ENCODE data around the gene MTREX. TPM values are rescaled to one million over a fixed set of nuclear protein-coding genes. Genes with fewer than 3 reads are reported as not detected.

The MTREX gene
- total RNA-seq, 1 experiment from 2014 or later, result 123 TPM

GRCh38 chr5:55441107-55441771, 133.4 kb downstream of the MTREX start:
- DNase-seq, result no peak
- Mint-ChIP-seq H3K4me3 (no peak overlapping the region), H3K36me3 (ENCODE audit: insufficient read depth in 1 of 3, low read depth in 3 of 3) (peaks cover 23 to 55% (median 45%) of the 10 kb centered on the region in 3 experiments), H3K4me1 (peaks cover 49 to 52% of the 10 kb centered on the region in 2 experiments), H3K27ac (peak overlapping the region in 2 of 3 experiments; percentile 65 to 71; a peak in 3 of 7 replicates), H3K9me3 (peaks cover 7 to 8% of the 10 kb centered on the region in 2 experiments), H3K27me3 (ENCODE audit: low read depth) (no peaks in the 10 kb centered on the region; the same call in 1 of the 2 replicates)
- Histone ChIP-seq H3K14ac (ENCODE audit: insufficient read depth, low read length) (no peak overlapping the region), H2AK5ac (ENCODE audit: insufficient read length, low read length) (no peak overlapping the region), H3K23ac (ENCODE audit: insufficient read length, low read depth, low read length) (no peak overlapping the region), H3K4me1 (ENCODE audit: insufficient read depth, low read length) (peaks cover 16% of the 10 kb centered on the region), H3T11ph (ENCODE audit: low read length) (no peak overlapping the region), H3K4me2 (ENCODE audit: insufficient read depth, insufficient read length, low read length) (no peak overlapping the region), H3K56ac (ENCODE audit: insufficient read length, low read depth, low read length) (no peak overlapping the region), H2AFZ (ENCODE audit: low read length) (no peak overlapping the region), H2BK20ac (ENCODE audit: low read depth, low read length, poor library complexity, severe bottlenecking) (no peak overlapping the region), H3K9me3 (ENCODE audit: control insufficient read depth, low read depth, low read length) (peaks cover 5% of the 10 kb centered on the region), H2BK15ac (ENCODE audit: low read depth, low read length) (no peak overlapping the region), H3K18ac (ENCODE audit: insufficient read length, low read depth, low read length) (no peak overlapping the region), H3K4ac (ENCODE audit: low read depth, low read length) (no peak overlapping the region), H2BK120ac (ENCODE audit: low read depth, low read length, poor library complexity, severe bottlenecking) (no peak overlapping the region), H3K9ac (ENCODE audit: extremely low read depth, insufficient read length, low read length) (no peak overlapping the region), H3K27ac (ENCODE audit: insufficient read length, low read depth, low read length) (no peak overlapping the region), H4K91ac (ENCODE audit: insufficient read length, low read depth, low read length) (no peak overlapping the region), H4K5ac (ENCODE audit: insufficient read length, low read depth, low read length) (no peak overlapping the region), H3K23me2 (ENCODE audit: insufficient read length, low read depth, low read length, poor library complexity, severe bottlenecking) (no peaks in the 10 kb centered on the region), H4K8ac (replicated peaks; ENCODE audit: insufficient read length, low read depth, low read length) (no peak overlapping the region), H3K79me2 (ENCODE audit: insufficient read depth, low read length) (no peaks in the 10 kb centered on the region), H2BK12ac (ENCODE audit: insufficient read length, low read depth, low read length) (no peak overlapping the region), H3K27me3 (ENCODE audit: insufficient read depth, low read length) (no peaks in the 10 kb centered on the region), H4K20me1 (ENCODE audit: control insufficient read depth, insufficient read depth, insufficient read length) (no peaks in the 10 kb centered on the region), H2BK5ac (ENCODE audit: insufficient read length, low read length) (peak overlapping the region; percentile 48), H3K79me1 (ENCODE audit: insufficient read depth, low read depth, low read length, poor library complexity, severe bottlenecking) (no peaks in the 10 kb centered on the region)
- WGBS (ENCODE audit: extremely low coverage, insufficient read length, low lambda C conversion rate), result no CpG with 5 or more reads among the region's 3 CpGs
- TF ChIP-seq, protein P1, sequence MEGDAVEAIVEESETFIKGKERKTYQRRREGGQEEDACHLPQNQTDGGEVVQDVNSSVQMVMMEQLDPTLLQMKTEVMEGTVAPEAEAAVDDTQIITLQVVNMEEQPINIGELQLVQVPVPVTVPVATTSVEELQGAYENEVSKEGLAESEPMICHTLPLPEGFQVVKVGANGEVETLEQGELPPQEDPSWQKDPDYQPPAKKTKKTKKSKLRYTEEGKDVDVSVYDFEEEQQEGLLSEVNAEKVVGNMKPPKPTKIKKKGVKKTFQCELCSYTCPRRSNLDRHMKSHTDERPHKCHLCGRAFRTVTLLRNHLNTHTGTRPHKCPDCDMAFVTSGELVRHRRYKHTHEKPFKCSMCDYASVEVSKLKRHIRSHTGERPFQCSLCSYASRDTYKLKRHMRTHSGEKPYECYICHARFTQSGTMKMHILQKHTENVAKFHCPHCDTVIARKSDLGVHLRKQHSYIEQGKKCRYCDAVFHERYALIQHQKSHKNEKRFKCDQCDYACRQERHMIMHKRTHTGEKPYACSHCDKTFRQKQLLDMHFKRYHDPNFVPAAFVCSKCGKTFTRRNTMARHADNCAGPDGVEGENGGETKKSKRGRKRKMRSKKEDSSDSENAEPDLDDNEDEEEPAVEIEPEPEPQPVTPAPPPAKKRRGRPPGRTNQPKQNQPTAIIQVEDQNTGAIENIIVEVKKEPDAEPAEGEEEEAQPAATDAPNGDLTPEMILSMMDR (conservative IDR thresholded peaks at IDR 0.05), result no peak
